Upper lobe of right lung (tissue), 1 donor: ENCODE data around the gene HDGF. TPM values are rescaled to one million over a fixed set of nuclear protein-coding genes. Genes with fewer than 3 reads are reported as not detected.

Experiments
- ATAC-seq: fragments of 200-7000 bp; cut with Tn5 transposase; one replicate; pipeline ENCODE4 v1.9.1; 2020; ENCODE audit warnings: mild to moderate bottlenecking, moderate library complexity
- DNase-seq: peaks from one replicate; pipeline ENCODE4 v3.0.0-alpha.2; 2020
- H3K27ac ChIP-seq: fragments of 200-600 bp; one replicate; pipeline ENCODE4 v1.8.0; 2022
- H3K27me3 ChIP-seq: fragments of 200-600 bp; one replicate; pipeline ENCODE4 v1.8.0; 2022; ENCODE audit warnings: mild to moderate bottlenecking
- H3K36me3 ChIP-seq: fragments of 200-600 bp; one replicate; pipeline ENCODE4 v1.8.0; 2022
- H3K4me1 ChIP-seq: fragments of 200-600 bp; one replicate; pipeline ENCODE4 v1.8.0; 2022
- H3K4me3 ChIP-seq: fragments of 200-600 bp; one replicate; pipeline ENCODE4 v1.8.0; 2022; ENCODE audit warnings: mild to moderate bottlenecking
- H3K9me3 ChIP-seq: fragments of 200-600 bp; one replicate; pipeline ENCODE4 v1.8.0; 2022
- CTCF ChIP-seq: fragments of 200-600 bp; IDR thresholded peaks from one replicate; pipeline ENCODE4 v1.8.0; 2022; ENCODE audit warnings: antibody characterized with exemption
- intact Hi-C: fragments of 100-400 bp; cut with DNase I; formaldehyde crosslinking; loops from one replicate; pipeline ENCODE4 v1.11.0; 2022
- total RNA-seq: library from RNA; stranded (reverse); fragmentation: NEBNext Ultra II Directional; extraction: Animal tissue kit (Norgen Biotek cat#: 25700); gene quantifications from one replicate; pipeline ENCODE4 v1.2.1, GENCODE V29; 2021
- donor health status: DM: no; HTN: yes; CAD: no; lungs with severe emphysema.

Gene HDGF
- total RNA-seq, 1 donor from 2014 or later: 144 TPM

GRCh38 chr1:156727926-156728598, 23.4 kb downstream of the HDGF start, which contains the start of gene METTL25B:
TSS of gene METTL25B (plus strand) at chr1:156728469. CDS start at chr1:156729105, 636 bp downstream.
- Histone ChIP-seq H3K4me1 (peaks cover 39% of the 10 kb centered on the region), H3K36me3 (peaks cover 26% of the 10 kb centered on the region), H3K9me3 (no peaks in the 10 kb centered on the region), H3K27ac (peak within 1 kb of the TSS; percentile 96), H3K27me3 (no peaks in the 10 kb centered on the region), H3K4me3 (peak within 1 kb of the TSS; percentile 79)
- TF ChIP-seq CTCF: no peak
- DNase-seq (peak; percentile 94), ATAC-seq (peak; percentile 84)
- intact Hi-C loops: loop anchor here (5.0 kb wide), 1 partner anchor 36 kb away; no protein-coding TSS in a partner anchor

- Histone ChIP-seq H3K27me3 (no peaks in the 10 kb centered on the region), H3K27ac (peak overlapping the region; percentile 96), H3K9me3 (no peaks in the 10 kb centered on the region), H3K36me3 (peaks cover 29% of the 10 kb centered on the region), H3K4me1 (peaks cover 39% of the 10 kb centered on the region), H3K4me3 (peak overlapping the region; percentile 79)
- no peak for DNase-seq
- no peak for ATAC-seq
- intact Hi-C loops: loop anchor here (5.0 kb wide), 1 partner anchor 35 kb away; no protein-coding TSS in a partner anchor
- TF ChIP-seq CTCF: no peak
Observed at GRCh38 chr1:156727492-156727891, 24.0 kb downstream of the HDGF start.

- Histone ChIP-seq H3K4me1 (peaks cover 39% of the 10 kb centered on the region), H3K9me3 (no peaks in the 10 kb centered on the region), H3K4me3 (peak overlapping the region; percentile 79), H3K27ac (no peak overlapping the region), H3K36me3 (peaks cover 35% of the 10 kb centered on the region), H3K27me3 (no peaks in the 10 kb centered on the region)
- ATAC-seq (no peak), DNase-seq (no peak)
- intact Hi-C loops: loop anchor here (5.0 kb wide), 1 partner anchor 34 kb away; no protein-coding TSS in a partner anchor
- peak; percentile 45 for TF ChIP-seq CTCF
Observed at GRCh38 chr1:156726549-156727226, 24.8 kb downstream of the HDGF start.

GRCh38 chr1:156725683-156726280, 25.7 kb downstream of the HDGF start:
- H3K9me3 ChIP-seq: no peaks in the 10 kb centered on the region
- intact Hi-C loops: loop anchor here (5.0 kb wide), 1 partner anchor 33 kb away; no protein-coding TSS in a partner anchor
- peak; percentile 97 for TF ChIP-seq CTCF
- ATAC-seq: peak; percentile 85
- H3K4me1 ChIP-seq: peaks cover 39% of the 10 kb centered on the region
- no peaks in the 10 kb centered on the region for H3K27me3 ChIP-seq
- peak; percentile 93 for DNase-seq
- peak overlapping the region; percentile 79 for H3K4me3 ChIP-seq
- no peak overlapping the region for H3K27ac ChIP-seq
- H3K36me3 ChIP-seq: peaks cover 44% of the 10 kb centered on the region

- ATAC-seq (no peak), DNase-seq (no peak)
- intact Hi-C loops: no loop called here
- Histone ChIP-seq H3K27me3 (no peaks in the 10 kb centered on the region), H3K4me1 (peaks cover 20% of the 10 kb centered on the region), H3K27ac (no peak overlapping the region), H3K36me3 (peaks cover 47% of the 10 kb centered on the region), H3K4me3 (no peak overlapping the region), H3K9me3 (no peaks in the 10 kb centered on the region)
- no peak for TF ChIP-seq CTCF
Observed at GRCh38 chr1:156721535-156721934, 29.9 kb downstream of the HDGF start.
